ENCODE measurements around the gene CSHL1.
A peak's percentile ranks its signal among the peaks of the same experiment; 100 is the strongest.
"Not testable (repeated sequence)": the region's sequence is repeated elsewhere in the genome, so short reads cannot be mapped to it uniquely, and the experiment has no call there.

Gene CSHL1

GRCh38 chr17:63881935-63882601, 29.0 kb downstream of the CSHL1 start, which contains the start of gene GH2:
TSS of gene GH2 (minus strand) at chr17:63881944. CDS start at chr17:63881801, 143 bp downstream.
- Histone ChIP-seq H3K79me1 (ENCODE audit: low read length) (no peaks in the 10 kb centered on the region), H4K12ac (ENCODE audit: low read depth, low read length) (no peak within 1 kb of the TSS), H2BK5ac (ENCODE audit: low read depth, low read length, poor library complexity) (no peak within 1 kb of the TSS), H3K27ac (ENCODE audit: low read depth, low read length) (no peak within 1 kb of the TSS), H3K79me2 (ENCODE audit: control insufficient read depth, insufficient read depth, low read length, poor library complexity) (no peaks in the 10 kb centered on the region), H3K18ac (ENCODE audit: low read length) (no peak within 1 kb of the TSS), H4K8ac (ENCODE audit: low read depth, low read length) (no peak within 1 kb of the TSS), H2BK120ac (ENCODE audit: insufficient read depth, low read length, poor library complexity) (no peak within 1 kb of the TSS), H3K36me3 (ENCODE audit: control insufficient read depth in 1 of 2, insufficient read depth in 2 of 2, low read length in 2 of 2) (no peaks in the 10 kb centered on the region), H3K9me3 (ENCODE audit: insufficient read depth, low read depth, low read length) (peaks cover 4% of the 10 kb centered on the region), H4K91ac (ENCODE audit: low read depth, low read length) (no peak within 1 kb of the TSS), H3K14ac (ENCODE audit: low read length) (no peak within 1 kb of the TSS), H3K4me3 (ENCODE audit: low read depth, low read length) (no peak within 1 kb of the TSS), H2AK5ac (ENCODE audit: low read length) (no peak within 1 kb of the TSS), H3K4ac (ENCODE audit: low read depth, low read length) (no peak within 1 kb of the TSS), H3K27me3 (ENCODE audit: insufficient read depth, low read length) (no peaks in the 10 kb centered on the region), H3K9ac (ENCODE audit: low read length) (no peak within 1 kb of the TSS), H2AFZ (ENCODE audit: insufficient read depth, low read length, poor library complexity) (no peak within 1 kb of the TSS), H2BK12ac (ENCODE audit: low read length) (no peak within 1 kb of the TSS), H3K4me2 (ENCODE audit: low read length) (no peak within 1 kb of the TSS), H3K4me1 (ENCODE audit: control insufficient read depth in 1 of 2, insufficient read depth in 2 of 2, low read length in 2 of 2) (peaks cover 3% of the 10 kb centered on the region in 2 experiments), H3K23ac (ENCODE audit: low read length) (peak within 1 kb of the TSS; percentile 74)
- peak; percentile 47 to 81 for DNase-seq
- WGBS (ENCODE audit: extremely low coverage, insufficient coverage, insufficient read length), result no CpG with 5 or more reads among the region's 15 CpGs

- H4K8ac ChIP-seq (ENCODE audit: low read depth, low read length); H2AK5ac ChIP-seq (ENCODE audit: low read length); H3K4me2 ChIP-seq (ENCODE audit: low read length); H3K27ac ChIP-seq (ENCODE audit: low read depth, low read length); H3K23ac ChIP-seq (ENCODE audit: low read length); H2BK12ac ChIP-seq (ENCODE audit: low read length); H3K4ac ChIP-seq (ENCODE audit: low read depth, low read length); H2AFZ ChIP-seq (ENCODE audit: insufficient read depth, low read length, poor library complexity); H4K91ac ChIP-seq (ENCODE audit: low read depth, low read length); H3K14ac ChIP-seq (ENCODE audit: low read length); H2BK5ac ChIP-seq (ENCODE audit: low read depth, low read length, poor library complexity); H3K4me1 ChIP-seq (ENCODE audit: control insufficient read depth in 1 of 2, insufficient read depth in 2 of 2, low read length in 2 of 2); H3K9ac ChIP-seq (ENCODE audit: low read length); H3K36me3 ChIP-seq (ENCODE audit: control insufficient read depth in 1 of 2, insufficient read depth in 2 of 2, low read length in 2 of 2); H2BK120ac ChIP-seq (ENCODE audit: insufficient read depth, low read length, poor library complexity); H3K79me1 ChIP-seq (ENCODE audit: low read length); H4K12ac ChIP-seq (ENCODE audit: low read depth, low read length); H3K27me3 ChIP-seq (ENCODE audit: insufficient read depth, low read length); H3K4me3 ChIP-seq (ENCODE audit: low read depth, low read length); H3K79me2 ChIP-seq (ENCODE audit: control insufficient read depth, insufficient read depth, low read length, poor library complexity); H3K9me3 ChIP-seq (ENCODE audit: insufficient read depth, low read depth, low read length); H3K18ac ChIP-seq (ENCODE audit: low read length): not testable (repeated sequence)
- no CpG with 5 or more reads among the region's 11 CpGs for whole genome bisulfite sequencing (ENCODE audit: extremely low coverage, insufficient coverage, insufficient read length)
- DNase-seq, result peak; percentile 10 to 48
Observed at GRCh38 chr17:63881337-63881736, 29.7 kb downstream of the CSHL1 start.

DNA sequence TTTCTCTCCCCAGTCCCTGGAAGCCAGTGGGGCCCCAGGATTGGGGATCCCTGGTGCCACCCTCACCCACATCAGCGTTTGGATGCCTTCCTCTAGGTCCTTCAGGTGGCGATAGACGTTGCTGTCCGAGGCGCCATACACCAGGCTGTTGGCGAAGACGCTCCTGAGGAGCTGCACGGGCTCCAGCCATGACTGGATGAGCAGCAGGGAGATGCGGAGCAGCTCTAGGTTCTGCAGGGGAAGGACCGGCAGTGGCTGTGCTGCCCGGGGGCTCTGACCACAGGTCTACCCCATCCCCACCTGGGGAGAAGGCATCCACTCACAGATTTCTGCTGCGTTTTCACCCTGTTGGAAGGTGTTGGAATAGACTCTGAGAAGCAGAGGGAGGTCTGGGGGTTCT, 30.4 kb downstream of the CSHL1 start:
- Histone ChIP-seq H4K8ac (ENCODE audit: low read depth, low read length) (no peak overlapping the region), H4K12ac (ENCODE audit: low read depth, low read length) (no peak overlapping the region), H3K4me3 (ENCODE audit: low read depth, low read length) (no peak overlapping the region), H3K79me2 (ENCODE audit: control insufficient read depth, insufficient read depth, low read length, poor library complexity) (no peaks in the 10 kb centered on the region), H3K18ac (ENCODE audit: low read length) (no peak overlapping the region), H4K91ac (ENCODE audit: low read depth, low read length) (no peak overlapping the region), H3K27me3 (ENCODE audit: insufficient read depth, low read length) (no peaks in the 10 kb centered on the region), H3K4me2 (ENCODE audit: low read length) (no peak overlapping the region), H2BK120ac (ENCODE audit: insufficient read depth, low read length, poor library complexity) (no peak overlapping the region), H3K79me1 (ENCODE audit: low read length) (no peaks in the 10 kb centered on the region), H3K14ac (ENCODE audit: low read length) (no peak overlapping the region), H3K9ac (ENCODE audit: low read length) (no peak overlapping the region), H3K23ac (ENCODE audit: low read length) (no peak overlapping the region), H3K36me3 (ENCODE audit: control insufficient read depth in 1 of 2, insufficient read depth in 2 of 2, low read length in 2 of 2) (no peaks in the 10 kb centered on the region), H2AK5ac (ENCODE audit: low read length) (no peak overlapping the region), H2BK5ac (ENCODE audit: low read depth, low read length, poor library complexity) (no peak overlapping the region), H3K27ac (ENCODE audit: low read depth, low read length) (no peak overlapping the region), H3K4me1 (ENCODE audit: control insufficient read depth in 1 of 2, insufficient read depth in 2 of 2, low read length in 2 of 2) (peaks cover 3% of the 10 kb centered on the region in 2 experiments), H2BK12ac (ENCODE audit: low read length) (no peak overlapping the region), H3K9me3 (ENCODE audit: insufficient read depth, low read depth, low read length) (peaks cover 4% of the 10 kb centered on the region), H3K4ac (ENCODE audit: low read depth, low read length) (no peak overlapping the region), H2AFZ (ENCODE audit: insufficient read depth, low read length, poor library complexity) (no peak overlapping the region)
- DNase-seq, result no peak
- WGBS (ENCODE audit: extremely low coverage, insufficient coverage, insufficient read length), result no CpG with 5 or more reads among the region's 12 CpGs

DNA sequence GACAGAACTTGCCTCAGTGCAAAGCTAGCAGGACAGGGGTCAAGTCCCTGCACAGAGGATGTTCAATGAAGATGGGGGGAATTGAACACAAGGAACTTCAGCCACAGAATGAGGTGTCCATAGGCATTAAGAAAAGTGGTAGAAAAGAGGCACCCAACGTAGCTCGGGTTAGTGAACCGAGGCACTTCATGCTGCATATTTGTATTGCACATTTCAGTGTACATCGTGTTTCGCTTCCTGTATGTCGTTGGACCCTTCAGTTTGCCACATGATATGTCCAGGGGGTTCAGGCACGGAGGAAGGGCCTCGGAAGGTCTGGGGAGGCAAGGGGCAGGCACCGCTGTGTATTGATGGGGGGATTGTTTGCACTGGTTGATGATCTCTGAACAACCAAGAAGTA, 32.6 kb downstream of the CSHL1 start:
- H3K4me2 ChIP-seq (ENCODE audit: low read length); H3K4me3 ChIP-seq (ENCODE audit: low read depth, low read length); H3K23ac ChIP-seq (ENCODE audit: low read length); H3K79me2 ChIP-seq (ENCODE audit: control insufficient read depth, insufficient read depth, low read length, poor library complexity); H3K14ac ChIP-seq (ENCODE audit: low read length); H3K27ac ChIP-seq (ENCODE audit: low read depth, low read length); H3K36me3 ChIP-seq (ENCODE audit: control insufficient read depth in 1 of 2, insufficient read depth in 2 of 2, low read length in 2 of 2); H4K8ac ChIP-seq (ENCODE audit: low read depth, low read length); H3K18ac ChIP-seq (ENCODE audit: low read length); H3K4me1 ChIP-seq (ENCODE audit: control insufficient read depth in 1 of 2, insufficient read depth in 2 of 2, low read length in 2 of 2); H3K27me3 ChIP-seq (ENCODE audit: insufficient read depth, low read length); H3K4ac ChIP-seq (ENCODE audit: low read depth, low read length); H3K9ac ChIP-seq (ENCODE audit: low read length); H2AFZ ChIP-seq (ENCODE audit: insufficient read depth, low read length, poor library complexity); H2AK5ac ChIP-seq (ENCODE audit: low read length); DNase-seq; H3K9me3 ChIP-seq (ENCODE audit: insufficient read depth, low read depth, low read length); H4K91ac ChIP-seq (ENCODE audit: low read depth, low read length); H2BK120ac ChIP-seq (ENCODE audit: insufficient read depth, low read length, poor library complexity); H2BK12ac ChIP-seq (ENCODE audit: low read length); H3K79me1 ChIP-seq (ENCODE audit: low read length); H2BK5ac ChIP-seq (ENCODE audit: low read depth, low read length, poor library complexity); H4K12ac ChIP-seq (ENCODE audit: low read depth, low read length): not testable (repeated sequence)
- no CpG with 5 or more reads among the region's 9 CpGs for WGBS (ENCODE audit: extremely low coverage, insufficient coverage, insufficient read length)
